Measurements from ENCODE around the gene OPRD1. TPM values are rescaled to one million over a fixed set of nuclear protein-coding genes. Genes with fewer than 3 reads are reported as not detected.

OPRD1 gene
- polyA plus RNA-seq, 1 of the 3 experiments (the other 2 are of a cell fraction) = 0.07 TPM

DNA sequence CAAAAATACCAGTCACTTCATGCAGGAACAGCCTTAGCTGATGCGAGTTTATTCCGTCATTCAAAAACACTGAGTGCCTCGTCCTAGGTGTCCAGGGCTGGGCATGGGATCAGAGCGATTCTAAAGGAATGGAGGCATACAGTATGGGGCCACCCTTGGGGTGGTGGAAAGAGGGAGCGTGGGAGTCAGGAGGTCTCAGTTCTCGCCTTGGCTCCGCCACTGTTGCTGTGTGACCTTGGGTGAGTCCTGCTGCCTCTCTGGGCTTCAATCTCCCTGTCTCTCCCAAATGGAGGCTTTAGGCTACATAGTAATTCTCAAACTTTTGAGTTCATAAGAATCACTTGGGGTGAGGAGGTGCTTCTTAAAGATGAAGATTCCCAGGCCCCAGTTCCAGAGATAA lies 44.0 kb downstream of the OPRD1 start:
- no peak overlapping the region for H3K4me3 ChIP-seq (ENCODE audit: low read depth in 2 of 2, low read length in 1 of 2)
- WGBS (ENCODE audit: low lambda C conversion rate) = 82% methylated on average over 7 of the region's 7 CpGs
- peaks cover 3 to 4% of the 10 kb centered on the region in 2 experiments; a peak in 1 of 4 replicates for H3K4me1 ChIP-seq (ENCODE audit: control insufficient read depth in 1 of 2, insufficient read depth in 2 of 2, low read depth in 1 of 2, low read length in 1 of 2)
- no peaks in the 10 kb centered on the region for H3K9me3 ChIP-seq
- H4K20me1 ChIP-seq (ENCODE audit: insufficient read depth) = no peaks in the 10 kb centered on the region
- no peak overlapping the region for H2AFZ ChIP-seq (ENCODE audit: low read depth)
- H3K36me3 ChIP-seq (replicated peaks in 1 of 2; ENCODE audit: control insufficient read depth in 1 of 2, insufficient read depth in 2 of 2, low read length in 1 of 2) = no peaks in the 10 kb centered on the region
- no peaks in the 10 kb centered on the region for H3K79me2 ChIP-seq (ENCODE audit: insufficient read depth)
- no peak for TF ChIP-seq CHD2 (IDR thresholded peaks at IDR 0.05; ENCODE audit: low read length, partially characterized antibody)
- TF ChIP-seq SIN3A (IDR thresholded peaks at IDR 0.05; ENCODE audit: borderline replicate concordance, low read depth, low read length) = no peak
- TF ChIP-seq TCF12 (IDR thresholded peaks at IDR 0.05) = no peak
- TF ChIP-seq, protein P1, sequence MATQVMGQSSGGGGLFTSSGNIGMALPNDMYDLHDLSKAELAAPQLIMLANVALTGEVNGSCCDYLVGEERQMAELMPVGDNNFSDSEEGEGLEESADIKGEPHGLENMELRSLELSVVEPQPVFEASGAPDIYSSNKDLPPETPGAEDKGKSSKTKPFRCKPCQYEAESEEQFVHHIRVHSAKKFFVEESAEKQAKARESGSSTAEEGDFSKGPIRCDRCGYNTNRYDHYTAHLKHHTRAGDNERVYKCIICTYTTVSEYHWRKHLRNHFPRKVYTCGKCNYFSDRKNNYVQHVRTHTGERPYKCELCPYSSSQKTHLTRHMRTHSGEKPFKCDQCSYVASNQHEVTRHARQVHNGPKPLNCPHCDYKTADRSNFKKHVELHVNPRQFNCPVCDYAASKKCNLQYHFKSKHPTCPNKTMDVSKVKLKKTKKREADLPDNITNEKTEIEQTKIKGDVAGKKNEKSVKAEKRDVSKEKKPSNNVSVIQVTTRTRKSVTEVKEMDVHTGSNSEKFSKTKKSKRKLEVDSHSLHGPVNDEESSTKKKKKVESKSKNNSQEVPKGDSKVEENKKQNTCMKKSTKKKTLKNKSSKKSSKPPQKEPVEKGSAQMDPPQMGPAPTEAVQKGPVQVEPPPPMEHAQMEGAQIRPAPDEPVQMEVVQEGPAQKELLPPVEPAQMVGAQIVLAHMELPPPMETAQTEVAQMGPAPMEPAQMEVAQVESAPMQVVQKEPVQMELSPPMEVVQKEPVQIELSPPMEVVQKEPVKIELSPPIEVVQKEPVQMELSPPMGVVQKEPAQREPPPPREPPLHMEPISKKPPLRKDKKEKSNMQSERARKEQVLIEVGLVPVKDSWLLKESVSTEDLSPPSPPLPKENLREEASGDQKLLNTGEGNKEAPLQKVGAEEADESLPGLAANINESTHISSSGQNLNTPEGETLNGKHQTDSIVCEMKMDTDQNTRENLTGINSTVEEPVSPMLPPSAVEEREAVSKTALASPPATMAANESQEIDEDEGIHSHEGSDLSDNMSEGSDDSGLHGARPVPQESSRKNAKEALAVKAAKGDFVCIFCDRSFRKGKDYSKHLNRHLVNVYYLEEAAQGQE (IDR thresholded peaks at IDR 0.05; ENCODE audit: low read depth, low read length) = no peak
- TF ChIP-seq RAD21 (IDR thresholded peaks at IDR 0.05; ENCODE audit: low read length) = no peak
- TF ChIP-seq JUND (IDR thresholded peaks at IDR 0.05) = no peak
- no peak for TF ChIP-seq TAF1 (IDR thresholded peaks at IDR 0.05; ENCODE audit: borderline replicate concordance, low read depth, low read length)
- no peak for TF ChIP-seq ELF1 (IDR thresholded peaks at IDR 0.05)
- TF ChIP-seq NFIC (IDR thresholded peaks at IDR 0.05; ENCODE audit: borderline replicate concordance) = no peak
- TF ChIP-seq, protein P2, sequence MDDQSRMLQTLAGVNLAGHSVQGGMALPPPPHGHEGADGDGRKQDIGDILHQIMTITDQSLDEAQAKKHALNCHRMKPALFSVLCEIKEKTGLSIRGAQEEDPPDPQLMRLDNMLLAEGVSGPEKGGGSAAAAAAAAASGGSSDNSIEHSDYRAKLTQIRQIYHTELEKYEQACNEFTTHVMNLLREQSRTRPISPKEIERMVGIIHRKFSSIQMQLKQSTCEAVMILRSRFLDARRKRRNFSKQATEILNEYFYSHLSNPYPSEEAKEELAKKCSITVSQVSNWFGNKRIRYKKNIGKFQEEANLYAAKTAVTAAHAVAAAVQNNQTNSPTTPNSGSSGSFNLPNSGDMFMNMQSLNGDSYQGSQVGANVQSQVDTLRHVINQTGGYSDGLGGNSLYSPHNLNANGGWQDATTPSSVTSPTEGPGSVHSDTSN (IDR thresholded peaks at IDR 0.05) = no peak
- TF ChIP-seq RXRA (IDR thresholded peaks at IDR 0.05; ENCODE audit: borderline replicate concordance, low read depth) = no peak
- TF ChIP-seq FOSL2 (IDR thresholded peaks at IDR 0.05; ENCODE audit: borderline replicate concordance, low read depth) = no peak
- no peak for TF ChIP-seq RCOR1 (IDR thresholded peaks at IDR 0.05; ENCODE audit: low read length)
- TF ChIP-seq USF1 (IDR thresholded peaks at IDR 0.05; ENCODE audit: borderline replicate concordance, low read depth) = no peak
- TF ChIP-seq TEAD4 (IDR thresholded peaks at IDR 0.05; ENCODE audit: borderline replicate concordance, insufficient read depth) = no peak
- TF ChIP-seq FOXM1 (IDR thresholded peaks at IDR 0.05; ENCODE audit: low read depth) = no peak
- TF ChIP-seq, protein P3, sequence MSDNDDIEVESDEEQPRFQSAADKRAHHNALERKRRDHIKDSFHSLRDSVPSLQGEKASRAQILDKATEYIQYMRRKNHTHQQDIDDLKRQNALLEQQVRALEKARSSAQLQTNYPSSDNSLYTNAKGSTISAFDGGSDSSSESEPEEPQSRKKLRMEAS (IDR thresholded peaks at IDR 0.05; ENCODE audit: low read depth) = no peak
- TF ChIP-seq EZH2phosphoT487 (IDR thresholded peaks at IDR 0.05; ENCODE audit: borderline replicate concordance, low read depth) = no peak
- no peak for TF ChIP-seq EP300 (IDR thresholded peaks at IDR 0.05; ENCODE audit: borderline replicate concordance in 1 of 2, low read depth in 1 of 2, low read length in 1 of 2)
- H3K4me2 ChIP-seq = no peak overlapping the region
- no peaks in the 10 kb centered on the region for H3K27me3 ChIP-seq (ENCODE audit: insufficient read depth)
- DNase-seq = no peak
- H3K9me2 ChIP-seq = no peaks in the 10 kb centered on the region
- POLR2A ChIA-PET = no interaction called here
- no peak overlapping the region for H3K27ac ChIP-seq (ENCODE audit: low read depth in 2 of 2, low read length in 1 of 2)
- CTCF ChIA-PET = interaction anchor here (0.8 to 1.7 kb wide), 2 partner anchors 10 to 21 kb away, joined by 3 to 6 read pairs; no protein-coding TSS in a partner anchor
- no peaks in the 10 kb centered on the region for H3F3A ChIP-seq (replicated peaks; ENCODE audit: insufficient read depth)
- no peak overlapping the region for H3K9ac ChIP-seq
